GM23248 (cell line): ENCODE measurements around the gene ZNF557.
"Not testable (repeated sequence)": the region's sequence is repeated elsewhere in the genome, so short reads cannot be mapped to it uniquely, and the experiment has no call there.

Source experiments
- EZH2 ChIP-seq: fragments of 200-600 bp; sonication (generic); IDR thresholded peaks from 2 replicates; pipeline ENCODE4 v1.6.1; 2018; ENCODE audit warnings: antibody characterized with exemption, mild to moderate bottlenecking; ENCODE audit not compliant: insufficient read depth, poor library complexity, severe bottlenecking
- EZH2phosphoT487 ChIP-seq: fragments of 200-600 bp; sonication (generic); IDR thresholded peaks from 2 replicates; pipeline ENCODE4 v1.6.1; 2018; ENCODE audit warnings: antibody characterized with exemption, moderate library complexity, mild to moderate bottlenecking, low read depth; ENCODE audit not compliant: insufficient read depth

- TF ChIP-seq EZH2phosphoT487, EZH2: not testable (repeated sequence)
Measured at GRCh38 chr19:7052896-7053295, 16.6 kb upstream of the ZNF557 start.
